Breast epithelium (tissue), 3 donors: Measurements from ENCODE around the gene SLC2A4.

Experiments
- POLR2A ChIP-seq: fragments of 450-650 bp; IDR thresholded peaks from one replicate; pipeline ENCODE4 v1.6.1; 2016; ENCODE audit warnings: antibody characterized with exemption, mild to moderate bottlenecking, moderate library complexity
- POLR2AphosphoS5 ChIP-seq, 3 donors: sonication (generic); formaldehyde crosslinking; IDR thresholded peaks; one replicate each; pipeline ENCODE4 v1.6.1; 2017; ENCODE audit warnings: antibody characterized with exemption in 3 of 3
- TF ChIP-seq, protein P1 (sequence below), 3 donors: fragments of 450-650 bp; IDR thresholded peaks; one replicate each; pipeline ENCODE4 v1.5.1; 2016 to 2017; ENCODE audit warnings: antibody characterized with exemption in 3 of 3, mild to moderate bottlenecking in 3 of 3, moderate library complexity in 3 of 3

DNA sequence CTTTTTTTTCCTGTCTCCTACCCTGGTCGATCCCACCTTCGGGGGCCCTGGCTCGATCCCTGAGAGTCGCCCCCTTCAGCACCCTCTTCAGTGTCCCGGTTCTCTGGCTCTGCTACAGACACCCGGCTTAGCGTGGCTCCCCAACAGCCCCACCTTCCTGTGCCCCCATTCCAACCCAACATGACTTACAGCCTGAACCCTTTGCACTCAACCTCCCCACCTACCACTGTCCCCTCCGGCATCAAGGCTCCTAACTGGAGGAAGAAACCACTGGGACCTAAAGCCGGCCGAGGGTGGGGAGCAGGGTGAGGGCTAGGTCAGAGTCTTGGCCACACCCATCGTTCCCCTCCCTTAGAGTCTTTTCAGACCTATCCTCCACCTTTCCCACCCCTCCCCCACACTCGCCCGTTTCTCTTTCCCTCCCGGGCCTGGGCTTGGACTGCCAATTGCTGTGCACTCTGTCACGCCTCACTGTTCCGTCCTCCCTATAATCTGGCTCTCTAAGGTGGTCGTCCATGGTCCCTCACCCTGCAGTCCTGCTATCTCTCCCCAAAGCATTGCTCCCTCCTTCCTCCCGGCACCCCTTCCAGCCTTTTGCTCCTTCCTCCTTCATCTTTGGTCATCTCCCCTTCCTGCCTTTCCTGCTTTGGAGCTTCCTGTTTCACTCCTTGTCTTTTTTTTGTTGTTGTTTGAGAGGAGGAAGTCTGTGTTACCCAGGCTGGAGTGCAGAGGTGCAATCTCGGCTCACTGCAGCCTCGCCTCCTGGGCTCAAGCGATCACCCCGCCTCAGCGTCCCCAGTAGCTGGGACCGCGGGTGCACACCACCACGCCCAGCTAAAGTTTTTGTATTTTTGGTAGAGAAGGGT lies 18.4 kb upstream of the SLC2A4 start:
- TF ChIP-seq, protein P1, sequence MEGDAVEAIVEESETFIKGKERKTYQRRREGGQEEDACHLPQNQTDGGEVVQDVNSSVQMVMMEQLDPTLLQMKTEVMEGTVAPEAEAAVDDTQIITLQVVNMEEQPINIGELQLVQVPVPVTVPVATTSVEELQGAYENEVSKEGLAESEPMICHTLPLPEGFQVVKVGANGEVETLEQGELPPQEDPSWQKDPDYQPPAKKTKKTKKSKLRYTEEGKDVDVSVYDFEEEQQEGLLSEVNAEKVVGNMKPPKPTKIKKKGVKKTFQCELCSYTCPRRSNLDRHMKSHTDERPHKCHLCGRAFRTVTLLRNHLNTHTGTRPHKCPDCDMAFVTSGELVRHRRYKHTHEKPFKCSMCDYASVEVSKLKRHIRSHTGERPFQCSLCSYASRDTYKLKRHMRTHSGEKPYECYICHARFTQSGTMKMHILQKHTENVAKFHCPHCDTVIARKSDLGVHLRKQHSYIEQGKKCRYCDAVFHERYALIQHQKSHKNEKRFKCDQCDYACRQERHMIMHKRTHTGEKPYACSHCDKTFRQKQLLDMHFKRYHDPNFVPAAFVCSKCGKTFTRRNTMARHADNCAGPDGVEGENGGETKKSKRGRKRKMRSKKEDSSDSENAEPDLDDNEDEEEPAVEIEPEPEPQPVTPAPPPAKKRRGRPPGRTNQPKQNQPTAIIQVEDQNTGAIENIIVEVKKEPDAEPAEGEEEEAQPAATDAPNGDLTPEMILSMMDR (IDR thresholded peaks at IDR 0.05) = no peak
- TF ChIP-seq POLR2AphosphoS5 (IDR thresholded peaks at IDR 0.05) (no peak), POLR2A (no peak)
